ENCODE results near the gene DLG2. TPM values are rescaled to one million over a fixed set of nuclear protein-coding genes. Genes with fewer than 3 reads are reported as not detected.

The DLG2 gene
- total and polyA plus RNA-seq, 2 of the 8 experiments (the other 6 are each of a cell fraction or from before 2014, with no cell fraction given): 1.7 to 14.3 TPM

- no peak overlapping the region for H2BK12ac ChIP-seq (ENCODE audit: low read depth, low read length)
- WGBS, 2 experiments (ENCODE audit: extremely low coverage in 1 of 2, insufficient coverage in 1 of 2, insufficient read length in 1 of 2, insufficient replicate concordance in 2 of 2, low coverage in 1 of 2, low lambda C conversion rate in 2 of 2, missing lambda C conversion rate in 1 of 2): 94% methylated on average over 8 of the region's 8 CpGs; no CpG with 5 or more reads in 1 of the 2 experiments
- no peak overlapping the region for H2BK20ac ChIP-seq (ENCODE audit: low read length)
- H3K4me1 ChIP-seq (replicated peaks in 1 of 4; ENCODE audit: control insufficient read depth in 3 of 4, insufficient read depth in 4 of 4, low read length in 3 of 4): no peaks in the 10 kb centered on the region
- H3K4ac ChIP-seq (replicated peaks; ENCODE audit: insufficient read length, low read depth, low read length): no peak overlapping the region
- TF ChIP-seq ATF2 (IDR thresholded peaks at IDR 0.05; ENCODE audit: low read length): no peak
- no peak overlapping the region for H2AFZ ChIP-seq (ENCODE audit: low read length)
- no peak overlapping the region for H4K5ac ChIP-seq (ENCODE audit: insufficient read length, low read depth, low read length)
- H3K79me2 ChIP-seq (ENCODE audit: control insufficient read depth in 1 of 2, insufficient read depth in 2 of 2, low read length in 2 of 2): no peaks in the 10 kb centered on the region
- H4K8ac ChIP-seq (ENCODE audit: extremely low read depth, insufficient read depth, low read length): no peak overlapping the region
- no peaks in the 10 kb centered on the region for H3K27me3 ChIP-seq (replicated peaks in 1 of 4; ENCODE audit: control insufficient read depth in 3 of 4, extremely low read depth in 1 of 4, insufficient read depth in 3 of 4, low read length in 3 of 4)
- no peaks in the 10 kb centered on the region for H3K36me3 ChIP-seq (ENCODE audit: control insufficient read depth in 2 of 4, insufficient read depth in 4 of 4, low read length in 3 of 4)
- DNase-seq (ENCODE audit: low read depth in 1 of 2, low spot score in 2 of 2): no peak
- H2BK120ac ChIP-seq (replicated peaks; ENCODE audit: low read depth, low read length): no peak overlapping the region
- no peaks in the 10 kb centered on the region for H3K79me1 ChIP-seq (ENCODE audit: low read depth, low read length)
- H3K4me2 ChIP-seq (ENCODE audit: insufficient read depth in 1 of 2, low read depth in 2 of 2, low read length in 2 of 2): no peak overlapping the region
- H3K27ac ChIP-seq (ENCODE audit: low read depth, low read length): no peak overlapping the region
- no peaks in the 10 kb centered on the region for H3K9me3 ChIP-seq (ENCODE audit: insufficient read depth in 2 of 2, low read depth in 1 of 2, low read length in 1 of 2)
- no peak overlapping the region for H3K56ac ChIP-seq (replicated peaks; ENCODE audit: insufficient read length, low read depth, low read length)
- H3K4me3 ChIP-seq (ENCODE audit: extremely low read depth in 1 of 4, insufficient read depth in 2 of 4, low read depth in 3 of 4, low read length in 4 of 4): no peak overlapping the region
- no peaks in the 10 kb centered on the region for H4K20me1 ChIP-seq (replicated peaks in 1 of 2; ENCODE audit: control insufficient read depth in 1 of 2, insufficient read depth in 2 of 2, low read length in 2 of 2)
- no peak overlapping the region for H2BK15ac ChIP-seq (ENCODE audit: low read length)
- FAIRE-seq: no peak
- H3K23ac ChIP-seq (ENCODE audit: insufficient read length): no peak overlapping the region
- ChIA-PET CTCF (ENCODE audit: partially characterized antibody) (interaction anchor here (0.5 to 1.9 kb wide), 6 partner anchors 14 to 795 kb away, joined by 3 to 9 read pairs (median 3); no protein-coding TSS in a partner anchor), POLR2A (ENCODE audit: partially characterized antibody) (no interaction called here)
- no peak overlapping the region for H3K14ac ChIP-seq (ENCODE audit: insufficient read length)
- no peak overlapping the region for H2BK5ac ChIP-seq (ENCODE audit: low read depth, low read length)
- no peak overlapping the region for H3K9ac ChIP-seq (replicated peaks in 1 of 4; ENCODE audit: extremely low read depth in 1 of 4, low read depth in 3 of 4, low read length in 3 of 4)
- no peak overlapping the region for H2AK5ac ChIP-seq (ENCODE audit: low read depth, low read length)
- H3K23me2 ChIP-seq (ENCODE audit: low read depth, low read length): no peaks in the 10 kb centered on the region
- H3K18ac ChIP-seq (ENCODE audit: extremely low read depth, low read length): no peak overlapping the region
- no peak overlapping the region for H4K91ac ChIP-seq (replicated peaks; ENCODE audit: insufficient read length, low read length)
Observed at GRCh38 chr11:84795698-84796097, 831.4 kb downstream of the DLG2 start.
